Cardiac muscle cell (in vitro differentiated cells and primary cell): ENCODE data around the gene CDHR1. TPM values are rescaled to one million over a fixed set of nuclear protein-coding genes. Genes with fewer than 3 reads are reported as not detected.

Experiments used
- DNase-seq, 2 donors: peaks; one replicate each; pipeline versions ENCODE4 v3.0.0 to v3.0.0-alpha.2; 2010 to 2017; ENCODE audit warnings: low read depth in 1 of 2, low spot score in 1 of 2
- H3K27ac ChIP-seq: fragments of 200-600 bp; sonication (generic); 2 replicates; pipeline ENCODE4 v1.5.1; 2016
- H3K27me3 ChIP-seq: fragments of 200-600 bp; sonication (generic); 2 replicates; pipeline ENCODE4 v1.6.0; 2016; ENCODE audit warnings: control low read depth
- H3K36me3 ChIP-seq: fragments of 200-600 bp; sonication (generic); 2 replicates; pipeline ENCODE4 v1.5.1; 2016; ENCODE audit warnings: control low read depth
- H3K4me1 ChIP-seq: fragments of 200-600 bp; sonication (generic); 2 replicates; pipeline ENCODE4 v1.8.1; 2017; ENCODE audit warnings: low read depth, mild to moderate bottlenecking, mixed run types
- H3K4me3 ChIP-seq: fragments of 200-600 bp; sonication (generic); 2 replicates; pipeline ENCODE4 v1.5.1; 2016; ENCODE audit warnings: mild to moderate bottlenecking
- H3K9me3 ChIP-seq: fragments of 200-600 bp; sonication (generic); 2 replicates; pipeline ENCODE4 v1.5.1; 2017; ENCODE audit warnings: low read depth, mild to moderate bottlenecking, control low read depth
- polyA plus RNA-seq: library from polyadenylated mRNA; unstranded; fragments of >200 nt; fragmentation: Nextera tagmentation; extraction: Ambion mirVana; gene quantifications from 2 replicates; pipeline ENCODE4 v1.2.1, GENCODE V29; 2016
- total RNA-seq: library from RNA; depleted of rRNA; stranded (reverse); fragments of >200 nt; gene quantifications from 2 replicates; pipeline ENCODE4 v1.2.3, GENCODE V29; 2016
- TF ChIP-seq, protein P1 (sequence below): IDR thresholded peaks from 2 replicates; pipeline ENCODE4 v1.5.1; 2012; ENCODE audit warnings: low read depth, mild to moderate bottlenecking, low read length

CDHR1 gene
- total and polyA plus RNA-seq, 2 experiments from 2014 or later: 0.12 to 0.59 TPM

GRCh38 chr10:84235096-84235495, 40.8 kb downstream of the CDHR1 start:
- no peaks in the 10 kb centered on the region for H3K36me3 ChIP-seq
- no peak for DNase-seq
- H3K4me1 ChIP-seq: no peaks in the 10 kb centered on the region
- H3K9me3 ChIP-seq: no peaks in the 10 kb centered on the region
- TF ChIP-seq, protein P1, sequence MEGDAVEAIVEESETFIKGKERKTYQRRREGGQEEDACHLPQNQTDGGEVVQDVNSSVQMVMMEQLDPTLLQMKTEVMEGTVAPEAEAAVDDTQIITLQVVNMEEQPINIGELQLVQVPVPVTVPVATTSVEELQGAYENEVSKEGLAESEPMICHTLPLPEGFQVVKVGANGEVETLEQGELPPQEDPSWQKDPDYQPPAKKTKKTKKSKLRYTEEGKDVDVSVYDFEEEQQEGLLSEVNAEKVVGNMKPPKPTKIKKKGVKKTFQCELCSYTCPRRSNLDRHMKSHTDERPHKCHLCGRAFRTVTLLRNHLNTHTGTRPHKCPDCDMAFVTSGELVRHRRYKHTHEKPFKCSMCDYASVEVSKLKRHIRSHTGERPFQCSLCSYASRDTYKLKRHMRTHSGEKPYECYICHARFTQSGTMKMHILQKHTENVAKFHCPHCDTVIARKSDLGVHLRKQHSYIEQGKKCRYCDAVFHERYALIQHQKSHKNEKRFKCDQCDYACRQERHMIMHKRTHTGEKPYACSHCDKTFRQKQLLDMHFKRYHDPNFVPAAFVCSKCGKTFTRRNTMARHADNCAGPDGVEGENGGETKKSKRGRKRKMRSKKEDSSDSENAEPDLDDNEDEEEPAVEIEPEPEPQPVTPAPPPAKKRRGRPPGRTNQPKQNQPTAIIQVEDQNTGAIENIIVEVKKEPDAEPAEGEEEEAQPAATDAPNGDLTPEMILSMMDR: no peak
- H3K27me3 ChIP-seq: peaks cover 5% of the 10 kb centered on the region
- H3K4me3 ChIP-seq: no peak overlapping the region
- no peak overlapping the region for H3K27ac ChIP-seq

- no peak for DNase-seq
- Histone ChIP-seq H3K4me3 (no peak overlapping the region), H3K27me3 (peaks cover 5% of the 10 kb centered on the region), H3K9me3 (no peaks in the 10 kb centered on the region), H3K4me1 (no peaks in the 10 kb centered on the region), H3K27ac (no peak overlapping the region), H3K36me3 (no peaks in the 10 kb centered on the region)
- TF ChIP-seq, protein P1: no peak
These were observed 42.5 kb downstream of the CDHR1 start for GRCh38 chr10:84236807-84237198.

GRCh38 chr10:84237199-84238051, 43.1 kb downstream of the CDHR1 start:
- no peaks in the 10 kb centered on the region for H3K36me3 ChIP-seq
- H3K4me3 ChIP-seq: no peak overlapping the region
- TF ChIP-seq, protein P1: peak; percentile 17
- H3K27me3 ChIP-seq: peaks cover 5% of the 10 kb centered on the region
- H3K9me3 ChIP-seq: no peaks in the 10 kb centered on the region
- H3K27ac ChIP-seq: no peak overlapping the region
- DNase-seq: peak in 1 of 2 donors; percentile 3
- H3K4me1 ChIP-seq: no peaks in the 10 kb centered on the region

GRCh38 chr10:84238909-84239308, 44.6 kb downstream of the CDHR1 start:
- no peak for DNase-seq
- H3K9me3 ChIP-seq: no peaks in the 10 kb centered on the region
- H3K4me1 ChIP-seq: no peaks in the 10 kb centered on the region
- no peak overlapping the region for H3K4me3 ChIP-seq
- H3K36me3 ChIP-seq: no peaks in the 10 kb centered on the region
- TF ChIP-seq, protein P1: no peak
- H3K27me3 ChIP-seq: peaks cover 5% of the 10 kb centered on the region
- no peak overlapping the region for H3K27ac ChIP-seq

DNA sequence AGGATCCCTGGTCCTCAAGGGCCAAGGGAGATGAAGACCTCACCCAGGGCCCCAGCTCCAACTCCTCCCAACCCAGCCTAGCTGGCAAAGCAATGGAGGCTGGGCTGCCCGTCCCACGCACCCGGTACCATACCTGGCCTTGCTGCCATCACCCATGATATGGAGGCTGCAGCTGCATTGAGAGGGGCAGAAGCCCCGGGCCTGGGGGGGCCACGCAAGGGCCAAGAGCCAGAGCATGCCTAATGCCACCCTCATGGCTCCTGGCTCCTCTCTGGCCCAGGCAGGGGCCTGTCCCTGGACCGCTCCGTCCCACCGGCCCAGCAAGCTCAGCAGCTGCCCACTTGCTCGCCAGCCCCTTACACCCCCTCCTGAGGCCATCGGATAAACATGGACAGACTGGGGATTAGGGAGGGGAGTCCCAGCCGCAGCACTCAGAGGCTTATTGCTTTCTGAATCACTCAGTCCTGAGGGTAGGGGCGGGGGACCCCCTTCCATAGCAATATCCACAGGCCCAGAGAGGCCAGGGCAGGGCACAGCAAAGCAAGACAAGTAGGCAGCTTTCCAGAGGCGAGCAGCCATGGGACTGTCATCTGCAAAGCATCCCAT, 47.0 kb downstream of the CDHR1 start, which contains the start of gene LRIT1:
TSS of gene LRIT1 (minus strand) at position 362 of the 606 bp plus-strand sequence. CDS start at position 255, 107 bp downstream.
- H3K27ac ChIP-seq: no peak within 1 kb of the TSS
- TF ChIP-seq, protein P1: no peak
- H3K36me3 ChIP-seq: no peaks in the 10 kb centered on the region
- peaks cover 5% of the 10 kb centered on the region for H3K27me3 ChIP-seq
- H3K4me1 ChIP-seq: no peaks in the 10 kb centered on the region
- DNase-seq: no peak
- H3K9me3 ChIP-seq: no peaks in the 10 kb centered on the region
- no peak within 1 kb of the TSS for H3K4me3 ChIP-seq
